ENCODE results near the gene NPM3.

Gene NPM3, protein sequence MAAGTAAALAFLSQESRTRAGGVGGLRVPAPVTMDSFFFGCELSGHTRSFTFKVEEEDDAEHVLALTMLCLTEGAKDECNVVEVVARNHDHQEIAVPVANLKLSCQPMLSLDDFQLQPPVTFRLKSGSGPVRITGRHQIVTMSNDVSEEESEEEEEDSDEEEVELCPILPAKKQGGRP

DNA sequence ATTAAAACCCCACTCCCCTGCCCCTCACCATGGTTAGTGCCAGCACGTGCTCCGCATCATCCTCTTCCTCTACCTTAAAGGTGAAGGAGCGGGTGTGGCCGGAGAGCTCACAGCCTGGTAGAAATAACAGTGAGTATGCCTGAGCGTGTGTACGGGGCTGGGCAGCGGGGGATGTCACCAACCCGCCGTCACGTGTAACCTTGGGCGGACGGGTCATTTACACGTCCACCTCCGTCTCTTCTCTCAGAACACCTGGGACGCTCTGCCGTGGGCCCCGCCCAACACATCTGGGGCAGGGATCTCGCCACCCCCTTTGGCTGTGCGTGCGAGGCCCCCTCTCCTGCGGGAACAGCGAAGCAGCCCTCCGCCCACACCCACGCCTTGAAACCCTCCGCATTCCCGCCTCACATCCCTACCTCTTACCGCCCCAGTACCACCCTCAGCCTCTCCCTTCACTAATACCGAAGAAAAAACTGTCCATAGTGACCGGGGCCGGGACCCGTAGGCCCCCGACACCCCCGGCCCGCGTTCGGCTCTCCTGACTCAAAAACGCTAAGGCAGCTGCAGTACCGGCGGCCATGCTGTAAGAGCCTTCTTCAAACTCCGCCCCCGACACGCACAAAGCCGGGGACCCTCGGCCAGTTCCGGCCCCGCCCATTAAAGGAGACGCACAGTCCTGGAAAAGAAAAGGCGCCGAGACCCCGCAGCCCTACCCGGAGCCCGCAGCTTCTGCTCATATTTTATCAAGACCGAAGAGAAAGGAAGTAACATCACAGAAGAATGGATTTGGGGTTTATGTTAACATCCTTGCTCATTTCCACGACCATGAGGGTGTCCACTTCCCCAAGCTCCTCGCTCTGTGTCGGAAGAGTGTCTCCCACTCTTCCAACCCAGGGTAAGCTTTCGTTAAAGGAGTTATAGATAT is at the start of gene NPM3:
Gene NPM3, minus strand, starts transcription at position 636 of the 925 bp plus-strand sequence. Its CDS starts 56 bp downstream, at position 580.
- peak; percentile 80 to 81 for DNase-seq

DNA sequence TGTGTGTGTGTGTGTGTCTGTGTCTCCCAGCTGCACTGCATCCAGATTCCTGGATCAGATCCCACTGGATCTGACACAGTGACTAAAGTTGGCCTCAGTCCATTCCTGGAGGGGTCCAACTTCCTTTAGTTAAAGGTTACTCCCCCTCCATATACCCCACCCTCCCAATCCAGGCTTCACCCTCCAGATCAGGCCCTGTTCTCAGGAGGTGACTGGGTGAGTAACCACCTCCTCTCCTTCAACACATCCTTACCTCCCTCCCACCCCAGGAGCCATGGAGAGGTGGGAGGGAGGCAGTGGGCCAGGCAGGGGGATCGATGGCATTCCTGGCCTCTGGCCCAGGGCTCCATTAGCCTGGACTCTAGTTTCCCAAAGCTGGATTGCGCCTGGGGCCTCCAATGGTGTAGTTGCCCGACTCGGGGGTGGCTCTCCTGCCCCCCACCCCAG is 49.1 kb upstream of the NPM3 start:
- no peak for DNase-seq

DNA sequence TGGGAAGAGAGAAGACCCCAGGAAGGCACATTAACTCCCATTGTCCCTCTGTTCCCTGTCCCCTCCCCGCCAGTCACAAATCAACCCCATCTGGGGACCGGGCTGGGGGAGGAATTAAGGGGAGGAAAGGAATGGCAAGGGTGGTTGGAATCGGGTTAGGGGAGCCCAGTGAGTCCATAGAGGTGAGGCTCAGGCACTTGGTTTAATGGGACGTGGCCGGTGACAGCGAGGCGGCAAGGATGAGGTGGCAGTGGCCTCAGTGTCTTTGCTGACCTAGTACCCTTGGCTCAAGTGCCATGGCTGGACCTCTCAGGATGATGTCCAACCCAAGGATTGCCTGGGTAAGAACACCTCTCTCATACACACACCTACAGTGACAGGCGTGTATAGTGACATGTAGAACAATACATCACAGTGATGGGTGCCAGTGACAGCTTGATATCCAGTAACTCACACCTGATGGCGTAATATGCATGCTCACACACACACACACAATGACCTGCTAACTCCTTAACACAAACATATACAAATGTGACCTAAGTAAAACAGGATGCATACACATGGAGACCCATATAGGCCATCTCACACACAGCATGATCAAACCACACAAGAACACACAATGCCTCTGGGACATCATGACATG is 48.0 kb upstream of the NPM3 start:
- DNase-seq: no peak

DNA sequence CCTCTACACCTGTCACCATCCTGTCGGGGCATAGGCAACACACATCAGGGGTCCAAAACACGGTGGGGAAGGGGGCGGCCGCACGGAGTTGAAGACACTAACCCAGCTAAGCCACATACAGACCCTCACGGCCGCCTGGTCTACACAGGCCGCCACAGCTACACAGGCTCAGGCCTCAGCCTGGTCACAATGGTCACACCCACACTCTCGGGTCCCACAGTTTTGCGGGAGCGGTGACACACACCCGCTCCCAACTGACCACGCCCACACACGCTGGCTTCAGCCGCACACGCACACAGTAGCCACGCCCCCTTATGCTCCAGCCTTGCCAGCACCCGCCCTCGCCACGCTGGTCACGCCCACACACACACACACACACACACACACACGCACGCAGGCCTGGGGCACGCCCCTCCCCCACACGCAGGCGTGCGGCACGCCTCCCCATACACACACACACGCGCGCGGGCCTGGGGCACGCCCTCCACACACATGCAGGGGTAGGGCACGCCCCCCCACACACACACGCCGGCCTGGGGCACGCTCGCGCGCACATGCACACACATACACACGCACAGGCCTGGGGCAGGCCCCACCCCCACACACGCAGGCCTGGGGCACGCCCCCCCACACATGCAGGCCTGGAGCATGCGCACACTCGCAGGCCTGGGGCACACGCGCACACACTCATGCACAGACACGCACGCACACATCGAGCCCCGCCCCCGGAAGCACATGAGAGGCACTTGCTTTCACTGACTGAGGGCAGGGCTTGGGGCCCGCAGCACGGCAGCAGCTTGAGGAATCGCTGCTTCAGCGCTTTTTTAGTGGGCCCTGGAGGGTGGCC is 47.3 kb upstream of the NPM3 start:
- peak; percentile 95 to 96 for DNase-seq

DNA sequence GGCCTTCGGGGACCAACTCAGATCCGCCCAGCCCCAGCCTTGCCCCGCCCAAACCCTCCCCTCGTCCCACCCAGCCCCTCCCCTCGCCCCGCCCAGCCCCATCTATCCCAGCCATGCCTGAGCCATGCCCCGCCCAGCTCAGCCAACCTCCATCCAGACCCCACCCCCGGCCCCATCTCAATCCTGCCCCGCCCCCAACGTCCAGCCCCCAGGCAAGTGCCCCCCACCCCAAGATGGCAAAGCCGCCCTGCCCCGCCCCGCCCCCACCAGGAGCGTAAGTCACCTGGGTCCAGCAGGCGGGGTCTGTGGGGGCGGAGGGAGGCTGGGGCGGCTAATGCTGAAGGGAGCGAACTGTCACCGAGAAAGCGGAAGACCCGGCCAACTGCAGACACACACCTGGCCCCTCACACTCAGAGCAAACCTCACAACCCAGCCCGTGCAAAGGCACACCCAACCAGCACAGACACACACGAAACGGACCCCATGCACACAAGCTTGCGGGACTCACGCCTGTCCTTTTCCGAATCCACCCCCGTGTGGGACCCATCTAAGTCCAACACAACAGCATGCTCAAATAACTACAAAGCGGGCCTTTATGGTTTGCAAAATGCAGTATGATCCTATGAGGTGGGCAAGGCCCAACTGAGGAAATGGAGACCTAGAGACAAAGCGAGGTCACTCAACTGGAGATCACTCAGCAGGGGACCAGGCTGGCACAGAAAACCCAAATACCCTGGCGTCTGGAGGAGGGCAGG is 46.5 kb upstream of the NPM3 start:
- peak; percentile 73 to 86 for DNase-seq

DNA sequence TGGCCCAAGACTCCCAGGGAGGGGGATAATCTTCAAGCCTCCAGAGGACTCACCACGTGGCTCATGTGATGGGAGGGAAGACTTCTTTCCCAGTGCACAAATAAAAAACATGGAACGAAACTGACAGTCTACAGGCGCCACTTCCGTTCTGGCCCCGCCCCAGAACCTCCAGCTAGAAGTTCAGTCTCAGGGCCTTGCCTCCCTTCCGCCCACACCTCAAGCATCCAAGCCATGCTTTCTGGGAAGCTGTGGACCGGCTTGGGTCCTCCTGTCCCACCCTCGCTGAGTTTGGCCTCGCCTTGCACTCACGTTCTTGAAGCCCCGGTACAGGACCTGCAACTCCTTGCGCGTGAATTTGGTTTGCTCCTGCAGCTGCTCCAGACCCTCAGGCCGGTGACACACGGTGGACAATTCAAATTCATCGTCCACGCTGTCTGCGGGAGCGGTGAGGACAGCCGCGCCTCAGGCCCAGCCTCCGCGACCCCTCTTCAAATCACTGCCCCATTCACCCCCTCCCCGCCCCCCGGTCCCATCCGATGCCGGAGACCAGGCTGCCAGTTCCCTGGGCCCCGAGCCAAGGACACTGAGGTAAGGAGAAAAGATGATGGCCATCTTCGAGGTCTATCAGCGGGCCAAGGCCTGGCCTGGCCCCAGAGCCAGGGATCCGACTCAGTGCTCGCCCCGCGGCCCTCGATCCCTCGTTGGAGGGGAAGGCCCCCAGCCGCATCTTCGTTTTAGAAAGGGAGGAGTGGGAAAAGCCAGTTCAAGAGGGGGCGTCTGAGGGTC is 45.7 kb upstream of the NPM3 start:
- DNase-seq: no peak

DNA sequence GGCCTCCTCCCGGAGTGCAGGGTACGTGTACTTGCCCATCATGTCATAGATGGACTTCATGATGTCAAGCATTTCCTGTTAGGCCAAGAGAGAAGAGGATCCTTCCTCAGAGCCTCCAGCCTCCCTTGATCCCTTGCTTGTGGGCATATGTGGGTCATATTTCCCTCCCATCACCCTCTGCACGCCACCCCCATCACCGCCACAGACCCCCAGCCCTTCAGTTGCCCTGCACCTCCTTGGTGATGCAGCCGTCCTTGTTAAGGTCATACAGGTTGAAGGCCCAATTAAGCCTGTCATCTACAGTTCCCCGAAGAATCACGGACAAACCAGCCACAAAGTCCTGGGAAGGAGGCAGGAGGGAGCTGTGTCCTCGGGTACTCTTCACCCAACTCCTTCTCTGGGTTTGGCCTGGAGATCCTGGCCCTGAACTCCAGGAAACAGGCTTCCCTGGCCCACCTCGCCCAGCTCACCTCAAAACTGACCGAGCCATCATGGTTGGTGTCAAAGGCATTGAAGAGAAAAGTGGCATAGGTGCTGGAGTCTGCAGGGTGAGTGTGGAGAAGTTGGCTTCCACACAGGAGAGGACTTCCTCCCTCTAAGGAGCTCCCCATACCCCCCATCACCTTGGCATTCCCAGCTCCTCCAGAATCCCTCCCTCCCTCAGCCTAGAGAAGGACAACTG is 44.8 kb upstream of the NPM3 start:
- DNase-seq: no peak

DNA sequence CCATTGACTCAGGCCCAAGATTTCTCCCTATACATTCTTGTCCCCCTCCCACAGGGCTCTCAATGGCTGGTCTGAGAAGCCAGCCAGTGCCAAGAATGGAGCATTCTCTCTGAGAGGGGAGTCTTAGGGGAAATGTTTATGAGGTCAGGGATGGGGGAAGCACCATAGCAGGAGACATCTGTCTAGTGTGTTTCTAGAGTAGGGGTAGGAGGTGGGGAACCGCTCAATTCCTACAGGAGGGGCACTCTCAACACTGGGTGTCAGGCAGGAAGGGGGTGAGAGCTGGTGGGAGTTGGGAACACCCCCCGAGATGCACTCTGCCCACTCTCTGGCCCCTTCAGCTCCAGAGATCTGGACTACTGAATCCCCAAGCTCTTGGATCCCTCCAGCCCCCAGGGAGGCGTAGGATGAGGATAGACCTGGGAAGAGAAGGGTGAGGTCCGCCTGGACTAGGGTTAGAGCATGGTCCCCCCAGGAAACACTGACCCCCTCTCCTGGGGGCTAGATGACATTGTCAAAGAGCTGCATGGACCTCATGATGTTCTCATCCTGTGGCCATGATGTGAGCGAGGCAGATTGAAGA is 43.7 kb upstream of the NPM3 start:
- DNase-seq: no peak

DNA sequence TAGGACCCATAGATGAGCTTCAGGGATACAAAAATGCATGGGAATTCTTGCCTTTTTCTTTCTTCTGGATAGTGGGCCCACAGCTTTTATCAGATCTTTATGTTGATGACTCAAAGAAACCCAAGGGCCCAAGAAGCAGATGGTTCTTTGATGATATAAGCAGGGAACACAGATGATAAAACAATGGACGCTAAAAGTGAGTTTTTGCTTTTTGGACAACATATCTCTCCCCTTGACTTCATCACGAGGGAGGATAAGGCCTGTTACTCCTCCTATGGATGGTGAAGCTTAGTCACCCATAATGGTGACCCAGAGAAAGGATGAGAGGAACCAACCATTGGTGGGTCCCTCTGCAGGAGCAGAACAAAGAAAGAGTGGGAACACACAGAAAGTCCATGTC is 41.5 kb upstream of the NPM3 start:
- no peak for DNase-seq

DNA sequence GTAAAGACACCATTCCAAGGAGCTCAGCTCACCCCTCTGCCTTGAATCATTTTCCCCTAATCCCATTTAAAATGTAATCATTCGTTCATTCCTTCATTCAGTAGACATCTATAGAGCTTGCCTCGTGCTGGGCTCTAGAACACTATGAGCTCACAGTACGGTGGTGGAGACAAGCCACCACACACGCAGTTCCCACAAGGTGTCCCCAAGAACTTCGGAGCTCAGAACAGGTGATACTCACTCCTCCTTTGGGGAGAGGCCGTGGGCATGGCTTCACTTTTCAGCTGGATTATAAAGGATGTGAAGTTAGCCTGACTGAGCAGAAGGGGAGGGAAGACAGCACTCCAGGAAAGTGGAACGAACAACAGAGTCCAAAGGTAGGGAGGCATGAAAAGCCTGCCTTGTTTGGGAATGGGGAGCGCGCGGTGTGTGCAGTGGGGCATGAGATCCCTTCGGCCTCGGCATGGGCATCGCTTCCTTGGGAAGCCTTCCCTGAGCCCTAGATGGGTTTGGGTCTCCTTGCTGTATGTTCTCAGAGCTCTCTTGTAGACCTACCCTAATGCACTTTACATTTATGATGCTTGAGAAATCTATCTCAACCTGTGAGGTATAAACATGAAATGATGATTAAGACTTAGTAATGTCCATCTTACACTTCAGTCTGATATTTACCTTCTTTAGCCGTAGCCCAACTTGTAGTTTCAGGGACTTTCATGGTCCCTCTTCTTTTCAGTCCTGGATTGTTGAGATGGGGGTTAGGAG is 35.8 kb upstream of the NPM3 start:
- no peak for DNase-seq

DNA sequence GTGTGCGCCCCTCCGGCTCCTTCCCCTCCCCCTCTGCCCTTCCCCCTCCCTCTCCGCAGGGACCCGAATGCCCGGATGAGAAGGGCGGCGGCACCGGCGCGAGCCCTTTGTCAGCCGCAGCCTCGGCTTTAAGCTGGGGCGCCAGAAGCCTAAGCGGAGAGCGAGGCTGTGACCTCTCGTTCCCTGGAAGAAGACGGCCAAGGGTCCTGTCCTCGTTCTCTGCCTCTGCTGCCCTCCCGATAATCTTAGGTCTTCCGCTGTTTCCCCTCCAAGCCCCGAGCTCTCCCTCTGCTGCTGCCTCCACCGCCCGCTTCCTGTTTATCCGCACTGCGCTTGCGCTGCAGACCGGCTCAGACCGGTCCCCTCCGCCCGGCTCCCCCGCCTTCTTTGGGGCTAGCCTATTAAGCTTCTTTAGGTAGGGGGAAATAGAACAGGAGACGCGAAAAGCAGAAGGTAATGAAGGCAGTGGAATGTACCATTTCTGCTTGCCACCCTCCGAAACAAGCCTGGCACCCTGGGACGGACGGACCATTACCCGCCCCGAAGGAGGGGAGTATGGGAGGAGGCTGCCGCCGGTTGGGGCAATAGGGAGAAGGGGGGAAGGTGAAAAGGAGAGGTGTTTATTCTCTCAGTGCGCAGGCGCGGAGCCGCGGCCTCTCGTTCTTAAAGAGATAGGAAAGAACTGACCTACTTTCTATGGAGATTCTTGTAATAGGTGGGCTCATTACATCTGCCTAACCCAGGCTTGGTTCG is 35.0 kb upstream of the NPM3 start, which contains the start of gene OGA:
Gene OGA, minus strand, starts transcription at position 326 of the 753 bp plus-strand sequence. CDS start 422 bp downstream, outside the sequence.
- peak; percentile 99 to 100 for DNase-seq

DNA sequence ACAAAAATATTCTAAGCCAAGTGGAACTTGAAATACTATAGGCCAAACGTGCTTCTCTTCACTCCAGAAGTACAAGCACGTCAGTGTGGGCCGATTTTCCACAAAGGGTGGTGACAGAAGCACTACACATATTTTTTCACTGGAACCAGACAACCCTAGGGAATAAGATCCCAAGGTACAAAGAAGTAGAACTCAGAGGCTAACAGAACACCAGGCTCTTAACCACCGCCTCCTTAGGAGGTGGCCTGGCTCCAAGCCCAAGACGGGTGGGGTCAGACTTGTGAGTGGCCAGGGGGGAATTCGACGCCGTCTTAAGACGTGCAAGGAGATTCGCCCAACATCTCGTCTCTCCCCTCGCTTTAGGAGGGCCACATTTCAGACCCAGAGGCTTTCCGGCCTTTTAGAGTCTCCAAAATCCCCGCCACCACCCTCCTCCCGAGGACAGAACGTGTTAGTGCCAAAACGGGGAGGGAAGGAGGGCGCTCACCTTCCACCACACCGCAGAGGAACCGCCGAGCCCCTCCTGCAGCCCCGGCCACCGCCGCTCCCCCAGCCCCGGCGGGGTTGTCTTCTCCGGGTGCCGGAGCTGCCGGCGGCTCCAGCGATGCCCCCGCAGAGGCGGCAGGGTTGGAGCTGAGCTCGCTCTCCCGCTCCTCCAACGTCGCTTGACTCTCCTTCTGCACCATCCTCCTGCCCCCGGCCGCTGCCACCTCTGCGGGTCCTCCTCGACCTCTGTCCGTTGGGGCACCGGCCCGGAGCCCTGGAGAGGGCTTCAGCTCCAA is 34.3 kb upstream of the NPM3 start:
- DNase-seq: peak; percentile 13 to 28

DNA sequence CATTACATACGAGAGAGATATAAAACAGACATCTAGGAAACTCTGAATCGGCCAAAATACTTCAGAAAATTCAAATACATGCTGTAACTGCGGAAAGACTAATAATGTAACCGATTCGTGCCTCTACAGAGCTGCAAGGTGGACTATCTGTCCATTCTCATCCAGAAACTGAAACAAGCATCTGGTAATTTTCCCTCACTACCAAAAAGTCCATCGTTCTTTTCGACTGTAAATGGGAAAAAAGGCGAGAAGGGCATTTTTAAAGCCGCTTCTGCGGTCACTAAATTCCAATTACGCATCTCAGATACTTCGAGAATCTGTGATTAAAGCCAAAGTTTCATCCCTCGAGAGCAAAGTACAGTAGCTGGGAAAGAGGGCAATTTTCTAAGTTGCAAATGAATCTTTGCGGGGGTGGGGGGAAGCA is 33.7 kb upstream of the NPM3 start:
- DNase-seq: no peak

DNA sequence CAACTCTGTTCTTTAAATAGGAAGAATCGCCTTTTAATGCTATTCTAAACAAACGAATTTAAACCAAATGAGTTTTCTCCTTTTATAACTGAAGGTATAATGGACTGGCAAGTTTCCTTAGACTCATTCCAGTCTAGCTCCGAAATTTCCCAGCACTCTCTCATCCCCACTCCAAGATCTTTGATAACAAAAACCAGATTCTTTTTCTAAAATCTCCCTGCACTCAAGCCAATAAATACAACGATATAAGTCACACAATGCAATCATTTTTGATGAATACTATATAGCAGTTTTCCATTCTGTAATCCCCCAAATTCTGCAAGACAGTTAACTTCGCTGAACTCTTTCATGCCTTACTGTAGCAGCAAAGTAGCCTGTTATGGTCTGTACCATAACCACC is 33.1 kb upstream of the NPM3 start:
- no peak for DNase-seq

DNA sequence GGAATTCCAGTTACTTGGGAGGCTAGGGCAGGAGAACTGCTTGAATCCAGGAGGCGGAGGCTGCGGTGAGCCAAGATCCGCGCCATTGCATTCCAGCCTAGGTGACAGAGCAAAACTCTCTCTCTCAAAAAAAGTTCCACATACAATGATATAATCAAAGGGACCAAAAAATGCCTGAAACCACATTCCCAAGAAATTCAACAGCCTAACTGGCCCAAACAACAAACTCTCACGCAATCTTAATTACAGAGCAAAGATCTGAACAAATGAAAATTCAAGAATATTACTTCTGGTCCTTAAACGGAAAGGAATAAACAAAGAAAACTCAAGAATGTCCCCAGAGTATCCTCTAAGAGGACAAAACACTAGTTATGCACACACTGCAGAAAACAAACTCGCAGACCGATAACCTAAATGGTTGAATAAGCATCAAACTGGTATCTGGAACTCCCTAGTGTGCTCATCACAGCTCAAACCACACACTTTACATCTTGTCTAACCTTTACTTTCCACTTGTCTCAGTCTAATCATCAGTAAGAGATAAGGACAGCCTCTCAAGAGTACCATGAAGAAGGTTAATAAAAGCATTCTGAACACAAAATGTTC is 31.3 kb upstream of the NPM3 start:
- no peak for DNase-seq

DNA sequence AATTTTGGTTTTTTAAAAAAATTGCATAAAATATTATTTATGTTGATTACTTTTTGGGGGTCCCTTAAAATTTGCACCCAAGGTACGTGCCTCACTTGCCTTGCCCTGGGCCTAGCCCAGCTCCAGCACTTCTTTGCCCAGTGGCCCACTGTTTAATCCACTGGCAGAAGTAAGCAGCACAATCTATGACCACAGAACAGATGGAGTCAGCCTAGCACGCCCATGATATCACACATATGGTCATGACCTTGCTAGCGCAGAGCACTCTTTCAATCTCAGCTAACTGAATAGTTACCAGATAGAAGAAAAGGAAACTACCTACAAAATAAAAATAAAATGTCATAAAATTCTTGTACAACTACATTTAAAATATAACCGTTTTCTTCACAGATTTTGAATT is 29.4 kb upstream of the NPM3 start:
- DNase-seq: no peak

DNA sequence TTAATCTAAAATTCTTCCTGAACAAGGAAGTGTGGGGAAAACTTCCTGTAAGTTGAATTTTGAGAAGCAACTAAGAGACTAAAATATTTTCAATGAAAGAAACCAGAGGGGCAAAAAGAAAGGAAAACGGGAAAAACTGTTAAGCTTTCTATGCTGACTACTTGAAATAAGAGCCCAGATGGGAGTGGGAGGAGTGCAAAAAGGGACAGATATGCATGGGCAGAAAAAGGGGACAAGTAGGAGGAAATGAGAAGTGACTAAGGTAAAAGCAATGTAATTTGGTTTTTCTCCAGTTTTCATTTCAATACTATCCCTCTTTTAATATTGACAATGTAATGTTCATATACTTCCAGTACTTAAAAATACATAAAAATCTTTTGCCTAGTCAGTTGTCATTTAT is 23.9 kb upstream of the NPM3 start:
- DNase-seq: no peak

Measured in CD4-positive, alpha-beta T cell treated with Interleukin-1 beta for 1 hour (primary cell).